HepG2 (cell line): ENCODE data around the gene TALDO1. TPM values are rescaled to one million over a fixed set of nuclear protein-coding genes. Genes with fewer than 3 reads are reported as not detected.

Experiments used
- ATF6 ChIP-seq: sonication (generic); formaldehyde crosslinking; conservative IDR thresholded peaks from 2 replicates; pipeline ENCODE4 v1.4.0; 2020; ENCODE audit warnings: missing genetic modification reagents
- CAMTA2 ChIP-seq: sonication (generic); formaldehyde crosslinking; IDR thresholded peaks from 2 replicates; pipeline ENCODE4 v1.4.0; 2020; ENCODE audit warnings: mild to moderate bottlenecking, missing genetic modification reagents, borderline replicate concordance
- CREB3 ChIP-seq: sonication (generic); formaldehyde crosslinking; IDR thresholded peaks from 2 replicates; pipeline ENCODE4 v1.5.0; 2020; ENCODE audit warnings: missing genetic modification reagents
- DR1 ChIP-seq: sonication (generic); formaldehyde crosslinking; IDR thresholded peaks from 2 replicates; pipeline ENCODE4 v1.8.0; 2021; ENCODE audit warnings: mild to moderate bottlenecking, missing genetic modification reagents, inconsistent platforms
- GATAD1 ChIP-seq: IDR thresholded peaks from 2 replicates; pipeline ENCODE4 v1.6.1; 2016; ENCODE audit warnings: missing genetic modification reagents, missing compliant biosample characterization
- IRF2 ChIP-seq: IDR thresholded peaks from 2 replicates; pipeline ENCODE4 v1.6.1; 2018; ENCODE audit warnings: missing genetic modification reagents, missing compliant biosample characterization
- LRRFIP1 ChIP-seq: sonication (generic); formaldehyde crosslinking; conservative IDR thresholded peaks from 2 replicates; pipeline ENCODE4 v1.4.0; 2020; ENCODE audit warnings: missing genetic modification reagents
- NFE2L1 ChIP-seq: sonication (generic); formaldehyde crosslinking; IDR thresholded peaks from 2 replicates; pipeline ENCODE4 v1.4.0; 2020; ENCODE audit warnings: missing genetic modification reagents, mild to moderate bottlenecking, borderline replicate concordance
- STAT6 ChIP-seq: sonication (generic); formaldehyde crosslinking; IDR thresholded peaks from 2 replicates; pipeline ENCODE4 v1.4.0; 2020; ENCODE audit warnings: missing genetic modification reagents, mild to moderate bottlenecking, borderline replicate concordance
- TAF1 ChIP-seq: sonication (generic); formaldehyde crosslinking; IDR thresholded peaks from 2 replicates; pipeline ENCODE4 v1.4.0; 2020; ENCODE audit warnings: missing genetic modification reagents
- TRAFD1 ChIP-seq: sonication (generic); formaldehyde crosslinking; IDR thresholded peaks from 2 replicates; pipeline ENCODE4 v1.5.1; 2020; ENCODE audit warnings: missing genetic modification reagents, mild to moderate bottlenecking, borderline replicate concordance
- ZFP36 ChIP-seq: fragments of 150-350 bp; IDR thresholded peaks from 2 replicates; pipeline ENCODE4 v1.6.1; 2018; ENCODE audit warnings: borderline replicate concordance, low read length, low read depth; ENCODE audit not compliant: partially characterized antibody
- ZFY ChIP-seq: sonication (generic); formaldehyde crosslinking; IDR thresholded peaks from 2 replicates; pipeline ENCODE4 v1.4.0; 2020; ENCODE audit warnings: missing genetic modification reagents
- ZNF138 ChIP-seq: sonication (generic); formaldehyde crosslinking; IDR thresholded peaks from 2 replicates; pipeline ENCODE4 v1.5.0; 2020; ENCODE audit warnings: mild to moderate bottlenecking, low read depth, missing genetic modification reagents
- ZNF367 ChIP-seq: sonication (generic); formaldehyde crosslinking; IDR thresholded peaks from 2 replicates; pipeline ENCODE4 v1.4.0; 2020; ENCODE audit warnings: missing genetic modification reagents, borderline replicate concordance
- ZNF788 ChIP-seq: sonication (generic); formaldehyde crosslinking; IDR thresholded peaks from 2 replicates; pipeline ENCODE4 v1.5.0; 2020; ENCODE audit warnings: mild to moderate bottlenecking, missing genetic modification reagents, borderline replicate concordance
- ZSCAN21 ChIP-seq: sonication (generic); formaldehyde crosslinking; IDR thresholded peaks from 2 replicates; pipeline ENCODE4 v1.8.0; 2022; ENCODE audit warnings: mild to moderate bottlenecking, missing genetic modification reagents, moderate library complexity, borderline replicate concordance
- polyA plus RNA-seq, 8 experiments: library from polyadenylated mRNA; depleted of rRNA in 3 of 8; stranded (reverse) in 7 of 8; unstranded in 1 of 8; fragments of >200 nt; fragmentation: Illumina TruSeq in 4 of 8; extraction: Trizol in 4 of 8; gene quantifications; 2 replicates each; pipeline versions ENCODE4 v1.2.1 to v1.2.3, GENCODE V29; 2011 to 2016; ENCODE audit warnings: low read depth in 4 of 8, missing spikeins in 1 of 8, mixed read lengths in 1 of 8; ENCODE audit not compliant: insufficient read depth in 1 of 8
- total RNA-seq, 5 experiments: library from RNA; depleted of rRNA; stranded (reverse); fragments of >200 nt; fragmentation: Illumina TruSeq; extraction: Trizol; gene quantifications; 2 replicates each; pipeline ENCODE4 v1.2.3, GENCODE V29; 2016; ENCODE audit warnings: low read depth in 1 of 5

The TALDO1 gene
- total and polyA plus RNA-seq, 2 of the 13 experiments (the other 11 are each of a cell fraction or from before 2014, with no cell fraction given) = 107 to 240 TPM

- TF ChIP-seq CAMTA2 (CRISPR knock-in tag) (no peak; the same call in none of the 2 replicates), ZFY (peak; percentile 90), STAT6 (CRISPR knock-in tag) (peak; percentile 80; the same call in 1 of the 2 replicates), GATAD1 (peak; percentile 47; the same call in 1 of the 2 replicates), CREB3 (CRISPR knock-in tag) (no peak), TAF1 (peak; percentile 71), IRF2 (CRISPR knock-in tag) (no peak), DR1 (CRISPR knock-in tag) (peak; percentile 81), LRRFIP1 (no peak), ZSCAN21 (CRISPR knock-in tag) (peak; percentile 50; the same call in 1 of the 2 replicates), ATF6 (CRISPR knock-in tag) (no peak), ZNF367 (no peak), ZNF788 (peak; percentile 92), NFE2L1 (no peak), ZNF138 (CRISPR knock-in tag) (0 out of 2 replicates have a peak, but pooled peaks have one; percentile 47), TRAFD1 (0 out of 2 replicates have a peak, but pooled peaks have one; percentile 40), ZFP36 (no peak)
Observed at GRCh38 chr11:706957-707816, 40.1 kb upstream of the TALDO1 start (continued).
